Right cardiac atrium (tissue), 5 donors: ENCODE data around the gene TSSK3. TPM values are rescaled to one million over a fixed set of nuclear protein-coding genes. Genes with fewer than 3 reads are reported as not detected.

Experiments
- ATAC-seq, 2 donors: fragments of 200-7000 bp; cut with Tn5 transposase; one replicate each; pipeline versions ENCODE4 v1.8.0 to v1.9.1; 2020; ENCODE audit warnings: moderate library complexity in 2 of 2, mild to moderate bottlenecking in 1 of 2
- DNase-seq, 3 donors: peaks; one replicate each; pipeline ENCODE4 v3.0.0-alpha.2; 2020
- H3K27ac ChIP-seq: one replicate; pipeline ENCODE4 v1.5.1; 2013; ENCODE audit warnings: mild to moderate bottlenecking, low read length, control low read depth, moderate library complexity
- H3K27me3 ChIP-seq: one replicate; pipeline ENCODE4 v1.6.1; 2013; ENCODE audit not compliant: control insufficient read depth, insufficient read depth
- H3K4me1 ChIP-seq: one replicate; pipeline ENCODE4 v1.6.1; 2013; ENCODE audit warnings: low read length; ENCODE audit not compliant: control insufficient read depth, insufficient read depth
- H3K4me3 ChIP-seq: one replicate; pipeline ENCODE4 v1.5.1; 2013; ENCODE audit warnings: low read length, control low read depth
- H3K9me3 ChIP-seq: one replicate; pipeline ENCODE4 v1.6.1; 2013; ENCODE audit warnings: low read length; ENCODE audit not compliant: control insufficient read depth
- WGBS: extraction: QIAGEN DNeasy Blood & Tissue Kit; methylation state at CpG from one replicate; pipeline ENCODE4 v1.1.7; 2013; 5-methylcytosine and 5-hydroxymethylcytosine counted together
- intact Hi-C, 4 donors: fragments of 100-400 bp; cut with DNase I; formaldehyde crosslinking; loops; one replicate each; pipeline versions ENCODE4 v1.11.0 to v1.14.0; 2022 to 2023
- polyA plus RNA-seq: library from polyadenylated mRNA; stranded (reverse); fragments of 200-250 nt; gene quantifications from one replicate; pipeline ENCODE4 v1.2.3, GENCODE V29; 2013
- total RNA-seq, 4 donors: library from RNA; stranded (reverse); fragmentation: NEBNext Ultra II Directional; extraction: Animal tissue kit (Norgen Biotek cat#: 25700); gene quantifications; one replicate each; pipeline ENCODE4 v1.2.1, GENCODE V29; 2021
- donor health status: healthy with polysubstance abuse.
- donor health status: DM: no; HTN: yes; CAD: no.
- donor health status: DM: no; HTN: no; CAD: no.
- donor health status: DM: no; HTN: yes; CAD: no; lungs with severe emphysema.
- donor health status: DM: yes; HTN: yes; CAD: no.

The TSSK3 gene
- total and polyA plus RNA-seq, 5 donors = 1.1 to 2.7 (median 1.5) TPM

- ATAC-seq (no peak), DNase-seq (no peak)
- Histone ChIP-seq H3K4me1 (no peaks in the 10 kb centered on the region), H3K27ac (no peak overlapping the region), H3K27me3 (no peaks in the 10 kb centered on the region), H3K4me3 (no peak overlapping the region), H3K9me3 (no peaks in the 10 kb centered on the region)
- intact Hi-C loops = no loop called here
- 83% methylated on average over 6 of the region's 6 CpGs for WGBS
Observed at GRCh38 chr1:32365445-32365844, 3.1 kb downstream of the TSSK3 start.

GRCh38 chr1:32367912-32368635 lies 5.7 kb downstream of the TSSK3 start:
- WGBS = 94% methylated on average over 7 of the region's 7 CpGs
- H3K27me3 ChIP-seq = no peaks in the 10 kb centered on the region
- no peaks in the 10 kb centered on the region for H3K9me3 ChIP-seq
- intact Hi-C loops = no loop called here
- DNase-seq (no peak), ATAC-seq (no peak)
- no peak overlapping the region for H3K4me3 ChIP-seq
- no peaks in the 10 kb centered on the region for H3K4me1 ChIP-seq
- H3K27ac ChIP-seq = no peak overlapping the region

- no peaks in the 10 kb centered on the region for H3K9me3 ChIP-seq
- H3K4me3 ChIP-seq = no peak overlapping the region
- 80% methylated on average over 5 of the region's 5 CpGs for WGBS
- intact Hi-C loops = no loop called here
- no peaks in the 10 kb centered on the region for H3K4me1 ChIP-seq
- no peak for ATAC-seq
- no peak overlapping the region for H3K27ac ChIP-seq
- no peaks in the 10 kb centered on the region for H3K27me3 ChIP-seq
- DNase-seq = no peak
Observed at GRCh38 chr1:32372149-32372756, 9.9 kb downstream of the TSSK3 start.

- Histone ChIP-seq H3K9me3 (no peaks in the 10 kb centered on the region), H3K27ac (no peak overlapping the region), H3K27me3 (no peaks in the 10 kb centered on the region), H3K4me1 (no peaks in the 10 kb centered on the region), H3K4me3 (no peak overlapping the region)
- DNase-seq (no peak), ATAC-seq (no peak)
- intact Hi-C loops = no loop called here
- WGBS = 68% methylated on average over 1 of the region's 1 CpG
Observed at GRCh38 chr1:32373996-32374592, 11.8 kb downstream of the TSSK3 start.

GRCh38 chr1:32376199-32376598 lies 13.9 kb downstream of the TSSK3 start:
- ATAC-seq (no peak), DNase-seq (no peak)
- Histone ChIP-seq H3K4me3 (no peak overlapping the region), H3K27ac (no peak overlapping the region), H3K27me3 (no peaks in the 10 kb centered on the region), H3K9me3 (no peaks in the 10 kb centered on the region), H3K4me1 (no peaks in the 10 kb centered on the region)
- WGBS = 92% methylated on average over 11 of the region's 11 CpGs
- intact Hi-C loops = no loop called here

- Histone ChIP-seq H3K4me1 (no peaks in the 10 kb centered on the region), H3K9me3 (no peaks in the 10 kb centered on the region), H3K4me3 (no peak overlapping the region), H3K27me3 (no peaks in the 10 kb centered on the region), H3K27ac (no peak overlapping the region)
- DNase-seq (no peak), ATAC-seq (no peak)
- 92% methylated on average over 12 of the region's 12 CpGs for WGBS
- intact Hi-C loops = no loop called here
Observed at GRCh38 chr1:32377541-32378220, 15.3 kb downstream of the TSSK3 start.

GRCh38 chr1:32380057-32380456 lies 17.7 kb downstream of the TSSK3 start:
- ATAC-seq (no peak), DNase-seq (no peak)
- Histone ChIP-seq H3K4me1 (no peaks in the 10 kb centered on the region), H3K27me3 (no peaks in the 10 kb centered on the region), H3K9me3 (no peaks in the 10 kb centered on the region), H3K4me3 (no peak overlapping the region), H3K27ac (no peak overlapping the region)
- WGBS = 89% methylated on average over 9 of the region's 9 CpGs
- intact Hi-C loops = no loop called here

GRCh38 chr1:32386676-32387392 lies 24.5 kb downstream of the TSSK3 start:
- WGBS = 89% methylated on average over 13 of the region's 13 CpGs
- ATAC-seq = no peak
- no peak overlapping the region for H3K4me3 ChIP-seq
- no peaks in the 10 kb centered on the region for H3K27me3 ChIP-seq
- no peak overlapping the region for H3K27ac ChIP-seq
- H3K9me3 ChIP-seq = no peaks in the 10 kb centered on the region
- DNase-seq = no peak
- intact Hi-C loops = no loop called here
- no peaks in the 10 kb centered on the region for H3K4me1 ChIP-seq

GRCh38 chr1:32388641-32389040 lies 26.3 kb downstream of the TSSK3 start:
- Histone ChIP-seq H3K9me3 (no peaks in the 10 kb centered on the region), H3K4me3 (no peak overlapping the region), H3K27me3 (no peaks in the 10 kb centered on the region), H3K4me1 (peaks cover 2% of the 10 kb centered on the region), H3K27ac (no peak overlapping the region)
- WGBS = 62% methylated on average over 6 of the region's 6 CpGs
- ATAC-seq = no peak
- DNase-seq = no peak
- intact Hi-C loops = no loop called here

GRCh38 chr1:32390904-32391870 lies 28.8 kb downstream of the TSSK3 start:
- H3K27me3 ChIP-seq = no peaks in the 10 kb centered on the region
- intact Hi-C loops = loop anchor here in 1 of 4 donors (10.0 kb wide), 1 partner anchor 484 kb away; the partner anchor contains the start of gene FNDC5
- WGBS = 42% methylated on average over 8 of the region's 8 CpGs
- ATAC-seq (no peak), DNase-seq (no peak)
- H3K4me3 ChIP-seq = no peak overlapping the region
- H3K4me1 ChIP-seq = peaks cover 2% of the 10 kb centered on the region
- H3K27ac ChIP-seq = no peak overlapping the region
- no peaks in the 10 kb centered on the region for H3K9me3 ChIP-seq
